ENCODE measurements around the gene FARS2.

Gene FARS2

DNA sequence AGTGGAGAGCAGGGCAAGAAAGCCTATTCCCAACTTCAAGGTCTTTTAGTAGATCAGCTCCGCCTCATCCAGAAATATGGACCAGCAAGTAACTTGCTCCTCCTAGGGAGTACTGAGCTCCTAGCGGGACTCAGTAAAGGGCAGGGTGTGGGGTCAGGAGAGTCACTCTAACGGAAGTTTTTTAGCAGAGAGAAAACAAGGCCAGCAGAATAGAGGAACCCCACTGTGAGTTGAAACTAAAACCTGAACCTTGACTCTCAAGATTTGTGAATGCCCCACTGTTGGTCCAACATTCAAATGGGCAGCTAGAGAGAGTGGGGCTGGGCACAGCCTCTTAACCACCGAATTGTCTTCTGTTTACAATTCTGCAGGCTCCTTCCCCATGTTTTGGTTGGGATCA is 244.8 kb downstream of the FARS2 start:
- H3K27ac ChIP-seq, result no peak overlapping the region
- no peak for DNase-seq (ENCODE audit: low spot score)
- POLR2A ChIA-PET (ENCODE audit: low non-redundant PET), result no interaction called here
- TF ChIP-seq, protein P1, sequence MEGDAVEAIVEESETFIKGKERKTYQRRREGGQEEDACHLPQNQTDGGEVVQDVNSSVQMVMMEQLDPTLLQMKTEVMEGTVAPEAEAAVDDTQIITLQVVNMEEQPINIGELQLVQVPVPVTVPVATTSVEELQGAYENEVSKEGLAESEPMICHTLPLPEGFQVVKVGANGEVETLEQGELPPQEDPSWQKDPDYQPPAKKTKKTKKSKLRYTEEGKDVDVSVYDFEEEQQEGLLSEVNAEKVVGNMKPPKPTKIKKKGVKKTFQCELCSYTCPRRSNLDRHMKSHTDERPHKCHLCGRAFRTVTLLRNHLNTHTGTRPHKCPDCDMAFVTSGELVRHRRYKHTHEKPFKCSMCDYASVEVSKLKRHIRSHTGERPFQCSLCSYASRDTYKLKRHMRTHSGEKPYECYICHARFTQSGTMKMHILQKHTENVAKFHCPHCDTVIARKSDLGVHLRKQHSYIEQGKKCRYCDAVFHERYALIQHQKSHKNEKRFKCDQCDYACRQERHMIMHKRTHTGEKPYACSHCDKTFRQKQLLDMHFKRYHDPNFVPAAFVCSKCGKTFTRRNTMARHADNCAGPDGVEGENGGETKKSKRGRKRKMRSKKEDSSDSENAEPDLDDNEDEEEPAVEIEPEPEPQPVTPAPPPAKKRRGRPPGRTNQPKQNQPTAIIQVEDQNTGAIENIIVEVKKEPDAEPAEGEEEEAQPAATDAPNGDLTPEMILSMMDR (conservative IDR thresholded peaks at IDR 0.05; ENCODE audit: low read depth), result no peak
- CTCF ChIA-PET, result interaction anchor here (0.6 to 1.2 kb wide), 2 partner anchors 35 to 217 kb away, joined by 3 to 4 read pairs; no protein-coding TSS in a partner anchor

DNA sequence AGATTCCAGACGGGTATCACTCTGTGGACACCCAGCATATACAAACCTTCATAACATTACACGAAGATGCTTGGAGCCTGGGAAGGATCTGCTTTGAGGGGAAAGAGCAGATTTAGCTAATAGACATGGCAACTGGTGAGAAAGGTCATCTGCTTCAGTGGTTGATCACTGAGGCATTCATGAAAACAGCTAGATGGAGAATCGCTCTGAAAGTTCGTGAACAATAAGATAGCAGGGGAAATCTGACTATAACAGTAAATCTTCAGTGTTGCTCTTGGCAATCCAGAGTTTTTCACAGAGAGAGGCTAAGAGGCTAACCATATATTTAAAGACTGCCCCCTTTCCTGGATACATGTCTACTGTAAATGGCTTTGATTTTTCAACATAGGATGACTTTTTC is 245.3 kb downstream of the FARS2 start:
- no peak for DNase-seq (ENCODE audit: low spot score)
- TF ChIP-seq, protein P1 (conservative IDR thresholded peaks at IDR 0.05; ENCODE audit: low read depth), result no peak
- no peak overlapping the region for H3K27ac ChIP-seq
- CTCF ChIA-PET, result interaction anchor here (1.2 kb wide), 1 partner anchor 35 kb away, joined by 4 read pairs; no protein-coding TSS in a partner anchor
- POLR2A ChIA-PET (ENCODE audit: low non-redundant PET), result no interaction called here

DNA sequence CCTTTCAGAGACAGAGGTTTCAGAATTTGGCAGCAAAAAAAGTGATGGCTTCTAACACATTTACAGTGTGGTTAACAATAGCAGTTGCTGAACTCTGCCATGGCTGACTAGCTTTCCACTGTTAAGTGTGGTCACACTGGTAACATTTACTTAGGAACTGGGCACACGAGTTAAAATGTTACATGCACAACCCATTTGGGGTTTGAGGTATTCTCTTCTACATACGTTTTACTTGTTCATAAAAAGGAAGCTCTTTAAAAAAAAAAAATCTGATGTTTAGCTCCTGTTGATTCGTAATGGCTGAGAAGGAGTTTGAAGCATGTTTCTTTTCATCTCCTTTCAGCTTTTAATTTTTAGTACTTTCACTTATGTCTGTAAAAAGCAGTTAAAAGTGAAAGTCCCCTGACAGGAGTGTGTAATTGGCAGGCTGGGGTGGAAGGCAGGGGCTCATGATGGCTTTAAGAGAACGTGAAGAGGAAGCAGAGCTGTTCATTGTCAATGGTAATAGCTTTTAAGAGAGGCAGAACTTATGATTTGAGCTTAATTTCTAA is 245.9 kb downstream of the FARS2 start:
- ChIA-PET CTCF (interaction anchor here (0.6 to 1.2 kb wide), 4 partner anchors 36 to 1379 kb away, joined by 3 to 5 read pairs (median 4); no protein-coding TSS in a partner anchor), POLR2A (ENCODE audit: low non-redundant PET) (no interaction called here)
- no peak overlapping the region for H3K27ac ChIP-seq
- TF ChIP-seq, protein P1 (conservative IDR thresholded peaks at IDR 0.05; ENCODE audit: low read depth), result no peak
- no peak for DNase-seq (ENCODE audit: low spot score)

- POLR2A ChIA-PET (ENCODE audit: low non-redundant PET), result no interaction called here
- DNase-seq (ENCODE audit: low spot score), result no peak
- H3K27ac ChIP-seq, result no peak overlapping the region
- CTCF ChIA-PET, result interaction anchor here (1.0 kb wide), 1 partner anchor 366 kb away, joined by 4 read pairs; no protein-coding TSS in a partner anchor
- TF ChIP-seq, protein P1 (conservative IDR thresholded peaks at IDR 0.05; ENCODE audit: low read depth), result no peak
Measured at GRCh38 chr6:5509106-5509505, 247.8 kb downstream of the FARS2 start.

DNA sequence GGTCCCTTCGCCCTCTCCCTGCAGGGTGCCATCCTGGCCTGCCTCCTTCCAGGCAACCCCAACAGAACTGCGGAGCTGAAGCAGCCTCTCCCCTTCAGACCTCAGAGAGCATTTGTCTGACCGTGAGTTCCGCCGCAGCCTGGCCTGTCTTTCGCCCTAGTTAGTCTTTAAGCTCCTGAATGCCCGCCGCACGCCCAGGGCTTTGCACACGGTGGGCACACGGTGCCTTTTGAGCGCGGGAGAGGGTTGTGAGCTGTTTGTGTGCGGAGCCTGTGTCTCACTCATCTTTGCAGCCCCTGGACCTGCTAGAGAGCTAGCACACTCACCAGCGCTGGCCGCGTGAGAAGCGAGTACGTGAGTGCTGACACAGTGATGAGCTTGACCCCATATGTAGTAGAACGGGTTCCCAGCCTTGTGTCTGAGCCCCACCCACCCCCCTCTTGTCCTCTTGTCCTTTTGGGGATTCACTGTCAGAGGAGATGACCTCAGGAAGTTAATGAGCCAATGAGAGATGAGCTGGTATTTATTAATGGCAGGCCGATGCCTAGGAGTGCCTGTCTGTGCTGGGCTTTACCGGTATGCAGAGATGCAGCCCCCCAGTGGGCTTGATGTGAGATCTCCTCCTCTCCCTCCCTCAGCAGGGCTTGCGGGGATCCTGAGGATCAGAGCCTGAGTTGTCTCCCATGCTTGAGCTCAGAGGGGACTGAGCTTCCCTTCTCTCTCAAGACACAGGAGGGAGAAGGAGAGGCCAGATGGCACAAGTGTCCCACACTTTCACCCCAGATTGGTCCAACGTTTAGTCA is 249.2 kb downstream of the FARS2 start:
- POLR2A ChIA-PET (ENCODE audit: low non-redundant PET), result no interaction called here
- no peak overlapping the region for H3K27ac ChIP-seq
- DNase-seq (ENCODE audit: low spot score), result no peak
- TF ChIP-seq, protein P1 (conservative IDR thresholded peaks at IDR 0.05; ENCODE audit: low read depth), result no peak
- CTCF ChIA-PET, result interaction anchor here (0.6 kb wide), 1 partner anchor 403 kb away, joined by 3 read pairs; no protein-coding TSS in a partner anchor

GRCh38 chr6:5511954-5512353 is 250.6 kb downstream of the FARS2 start:
- no peak overlapping the region for H3K27ac ChIP-seq
- no peak for DNase-seq (ENCODE audit: low spot score)
- POLR2A ChIA-PET (ENCODE audit: low non-redundant PET), result no interaction called here
- TF ChIP-seq, protein P1 (conservative IDR thresholded peaks at IDR 0.05; ENCODE audit: low read depth), result no peak
- CTCF ChIA-PET, result no interaction called here
